ENCODE results near the gene AZIN2. TPM values are rescaled to one million over a fixed set of nuclear protein-coding genes. Genes with fewer than 3 reads are reported as not detected.

AZIN2 gene
- polyA plus RNA-seq, 2 of the 4 experiments (the other 2 are of a cell fraction): 1.6 to 1.9 TPM

- FAIRE-seq (no peak), ATAC-seq (peak in 1 of 2 experiments; percentile 48; a peak in 2 of 6 replicates), DNase-seq (ENCODE audit: low read depth in 1 of 2, low spot score in 1 of 2) (no peak)
- ChIA-PET CTCF (interaction anchor here (1.4 to 2.3 kb wide), 2 partner anchors 17 to 41 kb away, joined by 3 to 6 read pairs; no protein-coding TSS in a partner anchor), POLR2A (no interaction called here)
- H3K4me2 ChIP-seq: no peak overlapping the region
- TF ChIP-seq RCOR1 (IDR thresholded peaks at IDR 0.05; ENCODE audit: low read depth, low read length) (no peak), ZC3H11A (IDR thresholded peaks at IDR 0.05) (no peak), RARB (CRISPR knock-in tag; IDR thresholded peaks at IDR 0.05) (no peak), ZNF302 (CRISPR knock-in tag; IDR thresholded peaks at IDR 0.05) (no peak), CHD4 (IDR thresholded peaks at IDR 0.05; ENCODE audit: borderline replicate concordance) (no peak), ZSCAN20 (CRISPR knock-in tag; IDR thresholded peaks at IDR 0.05) (no peak), FOSB (CRISPR knock-in tag; IDR thresholded peaks at IDR 0.05) (no peak), KDM1A (IDR thresholded peaks at IDR 0.05; ENCODE audit: low read depth) (no peak), MAZ (IDR thresholded peaks at IDR 0.05; ENCODE audit: borderline replicate concordance, low read depth, low read length) (no peak), EHMT2 (IDR thresholded peaks at IDR 0.05; ENCODE audit: low read depth) (no peak), ATOH8 (CRISPR knock-in tag; IDR thresholded peaks at IDR 0.05; ENCODE audit: low read depth) (no peak), MAFK (IDR thresholded peaks at IDR 0.05; ENCODE audit: partially characterized antibody) (no peak), ZFP36 (IDR thresholded peaks at IDR 0.05; ENCODE audit: borderline replicate concordance, partially characterized antibody) (no peak), POLR2AphosphoS2 (conservative IDR thresholded peaks at IDR 0.05; ENCODE audit: low read length) (no peak), FOSL2 (IDR thresholded peaks at IDR 0.05) (no peak), FOSL2 (CRISPR knock-in tag; IDR thresholded peaks at IDR 0.05) (no peak), TP53 (CRISPR knock-in tag; IDR thresholded peaks at IDR 0.05) (no peak), CTCF (IDR thresholded peaks at IDR 0.05) (no peak), HOXB13 (CRISPR knock-in tag; IDR thresholded peaks at IDR 0.05; ENCODE audit: low read depth) (no peak), EHF (CRISPR knock-in tag; IDR thresholded peaks at IDR 0.05) (no peak)
- TF ChIP-seq, protein P1, sequence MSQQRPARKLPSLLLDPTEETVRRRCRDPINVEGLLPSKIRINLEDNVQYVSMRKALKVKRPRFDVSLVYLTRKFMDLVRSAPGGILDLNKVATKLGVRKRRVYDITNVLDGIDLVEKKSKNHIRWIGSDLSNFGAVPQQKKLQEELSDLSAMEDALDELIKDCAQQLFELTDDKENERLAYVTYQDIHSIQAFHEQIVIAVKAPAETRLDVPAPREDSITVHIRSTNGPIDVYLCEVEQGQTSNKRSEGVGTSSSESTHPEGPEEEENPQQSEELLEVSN (IDR thresholded peaks at IDR 0.05; ENCODE audit: borderline replicate concordance, low read depth): no peak
- 68% methylated on average over 9 of the region's 11 CpGs for WGBS (ENCODE audit: missing lambda C conversion rate)
- H3K4me3 ChIP-seq: no peak overlapping the region
- H3K27ac ChIP-seq: no peak overlapping the region
- no peaks in the 10 kb centered on the region for H3K4me1 ChIP-seq
- no peaks in the 10 kb centered on the region for H3K9me3 ChIP-seq
Measured at GRCh38 chr1:33168556-33169289, 87.8 kb downstream of the AZIN2 start.

DNA sequence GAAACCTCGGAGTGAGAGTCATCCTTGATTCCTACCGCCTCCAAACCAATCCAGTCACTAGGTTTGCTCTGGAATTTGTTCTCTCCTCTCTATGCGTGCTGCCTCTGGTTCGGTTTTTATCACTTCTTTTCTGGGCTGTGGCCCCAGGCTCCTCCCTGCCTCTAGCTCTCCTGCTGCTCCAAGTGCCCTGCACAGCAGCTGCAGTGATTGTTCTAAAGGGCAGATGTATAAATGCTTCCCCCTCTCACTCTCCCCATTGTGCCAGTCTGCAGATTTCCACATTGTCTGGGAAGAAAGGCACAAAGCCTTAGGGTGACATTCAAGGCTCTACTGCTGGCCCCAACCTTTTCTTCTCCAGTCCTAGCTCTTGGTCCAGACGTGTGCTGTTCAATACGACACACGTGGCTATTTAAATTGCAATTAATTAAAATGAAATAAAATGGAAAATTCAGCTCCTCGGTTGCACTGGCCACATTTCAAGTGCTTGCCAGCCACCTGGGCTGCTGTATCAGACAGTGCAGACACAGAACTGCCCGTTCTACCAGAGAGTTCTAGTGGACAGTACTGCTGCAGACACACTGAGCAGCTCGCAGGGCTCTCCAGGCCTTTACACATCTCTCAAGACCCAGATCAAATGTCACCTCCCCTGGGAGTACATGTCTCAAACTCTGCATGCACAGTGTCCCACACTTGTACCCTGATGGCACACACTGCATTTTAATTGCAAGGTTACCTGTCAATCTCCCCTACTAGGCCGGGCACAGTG, 88.5 kb downstream of the AZIN2 start:
- ATAC-seq: no peak
- POLR2A ChIA-PET: no interaction called here

More for the DNA sequence above, 88.5 kb downstream of the AZIN2 start:
- Histone ChIP-seq H3K4me2 (no peak overlapping the region), H3K27ac (no peak overlapping the region), H3K4me1 (no peaks in the 10 kb centered on the region), H3K9me3 (no peaks in the 10 kb centered on the region), H3K4me3 (no peak overlapping the region)
- FAIRE-seq: no peak
- CTCF ChIA-PET: interaction anchor here (2.3 kb wide), 1 partner anchor 42 kb away, joined by 6 read pairs; no protein-coding TSS in a partner anchor
- DNase-seq (ENCODE audit: low read depth in 1 of 2, low spot score in 1 of 2): no peak
- whole genome bisulfite sequencing (ENCODE audit: missing lambda C conversion rate): 66% methylated on average over 10 of the region's 11 CpGs
- TF ChIP-seq EHF (CRISPR knock-in tag; IDR thresholded peaks at IDR 0.05) (no peak), CBX8 (IDR thresholded peaks at IDR 0.05) (no peak), SMC3 (IDR thresholded peaks at IDR 0.05) (no peak), CTCF (IDR thresholded peaks at IDR 0.05) (no peak), KDM1A (IDR thresholded peaks at IDR 0.05; ENCODE audit: low read depth) (no peak), RCOR1 (IDR thresholded peaks at IDR 0.05; ENCODE audit: low read depth, low read length) (no peak)
- TF ChIP-seq, protein P2, sequence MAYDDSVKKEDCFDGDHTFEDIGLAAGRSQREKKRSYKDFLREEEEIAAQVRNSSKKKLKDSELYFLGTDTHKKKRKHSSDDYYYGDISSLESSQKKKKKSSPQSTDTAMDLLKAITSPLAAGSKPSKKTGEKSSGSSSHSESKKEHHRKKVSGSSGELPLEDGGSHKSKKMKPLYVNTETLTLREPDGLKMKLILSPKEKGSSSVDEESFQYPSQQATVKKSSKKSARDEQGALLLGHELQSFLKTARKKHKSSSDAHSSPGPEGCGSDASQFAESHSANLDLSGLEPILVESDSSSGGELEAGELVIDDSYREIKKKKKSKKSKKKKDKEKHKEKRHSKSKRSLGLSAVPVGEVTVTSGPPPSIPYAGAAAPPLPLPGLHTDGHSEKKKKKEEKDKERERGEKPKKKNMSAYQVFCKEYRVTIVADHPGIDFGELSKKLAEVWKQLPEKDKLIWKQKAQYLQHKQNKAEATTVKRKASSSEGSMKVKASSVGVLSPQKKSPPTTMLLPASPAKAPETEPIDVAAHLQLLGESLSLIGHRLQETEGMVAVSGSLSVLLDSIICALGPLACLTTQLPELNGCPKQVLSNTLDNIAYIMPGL (CRISPR knock-in tag; IDR thresholded peaks at IDR 0.05; ENCODE audit: borderline replicate concordance): no peak
- TF ChIP-seq, protein P1 (IDR thresholded peaks at IDR 0.05; ENCODE audit: borderline replicate concordance, low read depth): no peak
